Right renal pelvis (tissue), 4 donors: ENCODE data around the gene OPA3. TPM values are rescaled to one million over a fixed set of nuclear protein-coding genes. Genes with fewer than 3 reads are reported as not detected.
A peak's percentile ranks its signal among the peaks of the same experiment; 100 is the strongest.

ENCODE experiments used
- DNase-seq, 4 donors: peaks; one replicate each; pipeline ENCODE4 v3.0.0-alpha.2; 2013; ENCODE audit warnings: low read depth in 4 of 4, low spot score in 3 of 4, missing footprints in 1 of 4
- polyA plus RNA-seq, 4 donors: library from polyadenylated mRNA; unstranded; fragments of 120-200 nt; gene quantifications; one replicate each; pipeline ENCODE4 v1.2.1, GENCODE V29; 2013; ENCODE audit not compliant: insufficient read length in 4 of 4

The OPA3 gene
- polyA plus RNA-seq, 4 donors = 10.8 to 11.8 (median 11.3) TPM

- DNase-seq = no peak
These were observed 77.4 kb downstream of the OPA3 start, which contains the start of gene VASP for GRCh38 chr19:45506989-45507871. Gene VASP, plus strand, starts transcription at chr19:45507479. Its CDS starts 293 bp downstream, at chr19:45507772.

GRCh38 chr19:45506246-45506988 is 78.2 kb downstream of the OPA3 start:
- DNase-seq = peak in 2 of 4 donors; percentile 76 to 83

- no peak for DNase-seq
These were observed 78.7 kb downstream of the OPA3 start for GRCh38 chr19:45505996-45506245.

GRCh38 chr19:45505151-45505995 is 79.2 kb downstream of the OPA3 start:
- no peak for DNase-seq

DNA sequence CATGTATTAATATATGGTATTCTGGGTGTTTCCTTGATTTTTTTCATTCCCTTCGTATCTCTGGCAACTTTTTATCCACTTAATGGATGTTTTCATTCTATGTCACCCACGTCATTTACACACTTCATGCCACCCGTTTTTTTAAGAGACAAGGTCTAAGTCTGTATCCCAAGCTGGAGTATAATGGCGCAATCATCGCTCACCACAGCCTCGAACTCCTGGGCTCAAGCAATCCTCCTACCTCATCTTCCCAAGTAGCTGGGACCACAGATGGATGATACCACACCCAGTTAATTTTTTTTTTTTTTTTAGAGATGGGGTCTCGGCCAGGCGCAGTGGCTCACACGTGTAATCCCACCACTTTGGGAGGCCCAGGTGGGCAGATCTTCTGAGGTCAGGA is 80.7 kb downstream of the OPA3 start:
- no peak for DNase-seq

DNA sequence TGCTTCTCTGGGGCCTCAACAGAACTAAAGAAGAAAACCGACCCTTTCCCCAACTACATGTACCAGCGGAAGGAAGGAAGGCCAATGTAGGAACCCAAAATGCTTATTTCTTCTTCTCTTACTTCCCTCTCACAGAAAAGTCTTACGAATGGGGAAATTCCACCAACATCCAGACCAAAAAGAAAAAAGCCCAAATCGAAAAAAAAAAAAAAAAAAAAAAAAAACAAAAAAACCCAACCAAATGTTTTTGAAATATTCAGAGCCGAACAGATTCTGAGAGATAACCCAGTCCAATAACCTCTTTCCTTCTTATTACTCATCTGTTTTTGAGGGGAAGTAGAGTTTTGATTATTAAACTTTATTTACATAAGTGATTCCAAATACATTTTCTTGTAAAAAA is 82.5 kb downstream of the OPA3 start:
- DNase-seq = no peak

DNA sequence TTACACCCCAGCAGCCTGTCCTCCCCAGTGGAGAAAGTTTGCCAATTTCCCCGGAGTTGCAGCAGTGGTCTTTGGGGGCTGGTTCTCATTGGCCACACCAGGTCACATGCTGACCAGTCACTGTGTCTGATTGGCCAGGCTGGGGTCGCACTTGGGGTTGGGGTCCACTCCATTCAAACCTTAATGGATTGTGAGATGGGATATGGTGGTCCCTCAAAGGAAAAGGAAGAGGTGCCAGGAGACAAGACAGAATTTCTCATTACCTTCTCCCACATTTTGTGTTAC is 82.9 kb downstream of the OPA3 start:
- DNase-seq = no peak

DNA sequence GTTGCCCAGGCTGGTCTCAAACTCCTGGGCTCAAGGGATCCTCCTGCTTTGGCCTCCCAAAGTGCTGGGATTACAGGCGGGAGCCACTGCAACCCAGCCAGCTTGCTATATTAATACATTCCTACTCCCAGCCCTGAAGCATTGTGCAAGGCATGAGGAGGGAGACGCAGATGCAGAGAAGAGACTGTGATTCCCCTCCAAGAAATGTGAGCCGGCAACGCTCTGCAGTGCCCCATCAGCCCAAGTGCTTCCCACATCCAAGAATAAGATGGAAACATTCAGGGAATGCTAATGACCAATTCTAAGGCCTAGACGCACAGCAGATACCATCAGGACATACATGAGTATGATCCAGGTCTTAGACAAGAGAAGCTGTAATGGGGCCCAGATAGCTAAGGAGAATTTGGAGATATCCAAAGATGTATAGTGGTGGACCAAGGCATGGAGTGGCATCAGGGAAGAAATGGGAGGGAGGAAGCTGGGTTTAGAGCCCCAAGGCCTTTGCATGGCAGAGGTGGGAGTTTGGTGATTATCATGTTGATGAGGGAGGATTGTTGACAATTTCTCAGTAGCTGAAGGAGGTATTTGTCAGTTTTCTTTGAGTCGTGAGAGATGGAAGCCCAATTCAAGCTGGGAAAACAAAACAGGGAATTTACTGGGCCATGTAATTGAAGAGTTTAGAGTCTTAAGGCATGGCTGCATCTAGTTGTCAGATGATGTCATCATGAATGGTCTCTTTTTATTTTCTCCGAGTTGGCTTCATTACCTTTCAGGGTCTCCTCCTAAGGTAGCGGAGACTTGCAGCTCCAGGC is 83.5 kb downstream of the OPA3 start:
- DNase-seq = no peak

GRCh38 chr19:45499196-45500180 is 85.1 kb downstream of the OPA3 start:
- no peak for DNase-seq

GRCh38 chr19:45498411-45499195 is 86.0 kb downstream of the OPA3 start, which contains the start of gene PPM1N:
Gene PPM1N, plus strand, starts transcription at chr19:45498443. Its CDS starts 30 bp downstream, at chr19:45498473.
- DNase-seq = no peak

GRCh38 chr19:45497791-45498190 is 86.8 kb downstream of the OPA3 start:
- no peak for DNase-seq

GRCh38 chr19:45496349-45496953 is 88.2 kb downstream of the OPA3 start:
- DNase-seq = no peak

GRCh38 chr19:45495178-45495577 is 89.4 kb downstream of the OPA3 start:
- no peak for DNase-seq

DNA sequence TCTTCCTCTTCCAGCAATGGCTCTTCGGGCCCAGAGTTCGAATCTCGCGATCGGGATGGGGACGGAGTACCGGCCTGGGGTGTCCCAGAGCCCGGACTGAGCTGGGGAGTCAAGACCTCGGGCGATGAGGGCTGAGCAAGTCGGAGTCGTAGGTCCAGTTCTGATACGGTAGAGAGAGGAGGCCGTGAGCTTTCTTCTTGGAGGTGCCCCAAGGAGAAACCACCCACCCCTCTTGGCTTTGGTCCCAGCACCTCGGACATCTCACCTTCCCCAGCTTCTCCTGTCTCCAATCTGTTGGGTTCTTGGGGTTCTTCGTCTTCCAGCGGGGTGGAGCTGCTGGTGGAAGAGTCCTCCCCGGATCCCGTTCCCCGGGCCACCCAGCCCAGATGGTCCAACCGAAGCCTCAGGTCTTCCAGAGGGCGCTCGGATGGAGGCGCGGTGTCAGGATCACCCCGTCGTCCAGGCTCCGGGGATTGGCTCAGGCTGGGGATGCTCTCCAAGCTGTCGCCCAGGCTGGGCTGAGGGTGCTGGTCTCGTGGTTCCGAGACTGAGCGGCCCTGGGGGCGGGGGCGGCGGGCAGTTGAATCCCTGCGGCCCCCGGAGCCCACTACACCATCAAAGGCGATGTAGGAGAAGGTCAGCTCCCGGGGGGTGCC is 90.2 kb downstream of the OPA3 start:
- DNase-seq = no peak

GRCh38 chr19:45492627-45493470 is 91.8 kb downstream of the OPA3 start:
- no peak for DNase-seq

DNA sequence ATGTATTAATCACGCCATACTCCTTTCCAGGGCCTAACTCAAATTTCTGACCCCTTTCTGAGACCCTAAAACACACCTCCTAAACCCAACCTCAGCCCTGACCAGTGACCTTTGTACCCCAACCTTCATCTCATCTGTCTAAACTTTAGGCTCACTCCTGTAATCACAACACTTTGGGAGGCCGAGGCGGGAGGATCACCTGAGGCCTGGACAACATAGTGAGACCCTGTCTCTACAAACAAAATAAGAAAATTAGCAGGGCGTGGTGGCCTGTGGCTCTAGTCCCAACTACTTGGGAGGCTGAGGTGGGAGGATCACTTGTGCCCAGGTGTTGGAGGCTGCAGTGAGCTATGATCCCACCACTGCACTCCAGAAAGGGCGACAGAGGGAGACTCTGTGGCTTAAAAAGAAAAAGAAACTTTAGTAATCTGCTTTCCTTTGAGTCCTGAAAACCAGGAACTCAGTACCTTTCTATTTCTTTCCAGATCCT is 92.4 kb downstream of the OPA3 start:
- DNase-seq = no peak
